ENCODE measurements around the gene PEX11G. TPM values are rescaled to one million over a fixed set of nuclear protein-coding genes. Genes with fewer than 3 reads are reported as not detected.

PEX11G gene
- total and polyA plus RNA-seq, 10 of the 15 experiments (the other 5 are each of a cell fraction or from before 2014, with no cell fraction given), result 0.05 to 1.8 (median 0.73) TPM; not detected in 1

DNA sequence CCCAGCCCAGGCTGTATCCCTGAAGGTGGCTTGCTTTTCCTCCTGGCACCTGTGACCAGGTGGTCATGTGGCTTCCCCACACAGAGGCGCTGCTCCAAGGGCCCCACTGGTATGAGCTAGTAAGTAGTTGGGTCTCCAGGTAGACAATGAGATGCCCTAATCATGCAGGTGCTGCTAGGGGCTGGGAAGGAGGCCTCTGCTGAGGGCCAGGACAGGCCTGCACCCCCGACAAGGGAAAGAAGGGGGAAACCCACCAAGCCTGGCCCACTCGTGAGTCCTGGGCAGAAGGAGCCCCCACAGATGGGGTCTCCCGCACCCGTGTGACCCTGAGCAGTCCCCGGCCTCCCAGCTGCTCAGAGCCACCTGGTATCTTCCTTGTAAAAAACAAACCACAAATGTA is 13.2 kb downstream of the PEX11G start:
- Histone ChIP-seq H2AFZ (ENCODE audit: control insufficient read depth, low read depth, low read length) (no peak overlapping the region), H3K36me3 (ENCODE audit: control insufficient read depth in 2 of 2, insufficient read depth in 2 of 2, low read length in 1 of 2) (peaks cover 0 to 7% of the 10 kb centered on the region in 2 experiments; a peak in 2 of 4 replicates), H3K4me2 (ENCODE audit: control insufficient read depth, insufficient read depth) (no peak overlapping the region), H3K79me2 (ENCODE audit: control insufficient read depth, insufficient read depth, low read length) (no peaks in the 10 kb centered on the region), H3K4me3 (no peak overlapping the region), H3K27me3 (replicated peaks in 1 of 2; ENCODE audit: control insufficient read depth in 2 of 2, insufficient read depth in 2 of 2, low read length in 1 of 2) (no peaks in the 10 kb centered on the region), H3K27ac (ENCODE audit: control insufficient read depth, insufficient read depth) (no peak overlapping the region), H4K20me1 (ENCODE audit: control insufficient read depth, insufficient read depth) (no peaks in the 10 kb centered on the region), H3K9me3 (replicated peaks; ENCODE audit: control insufficient read depth, insufficient read depth, low read length) (no peaks in the 10 kb centered on the region), H3K4me1 (ENCODE audit: control insufficient read depth, insufficient read depth, low read length) (peaks cover 17% of the 10 kb centered on the region), H3K9ac (ENCODE audit: control insufficient read depth, insufficient read depth, low read length) (no peak overlapping the region)
- ChIA-PET CTCF (no interaction called here), POLR2A (interaction anchor here (0.6 kb wide), 1 partner anchor 894 kb away, joined by 4 read pairs; no protein-coding TSS in a partner anchor), RAD21 (ENCODE audit: unreplicated experiment) (no interaction called here), SMC1A (ENCODE audit: uncharacterized antibody, unreplicated experiment) (no interaction called here)
- TF ChIP-seq, protein P1, sequence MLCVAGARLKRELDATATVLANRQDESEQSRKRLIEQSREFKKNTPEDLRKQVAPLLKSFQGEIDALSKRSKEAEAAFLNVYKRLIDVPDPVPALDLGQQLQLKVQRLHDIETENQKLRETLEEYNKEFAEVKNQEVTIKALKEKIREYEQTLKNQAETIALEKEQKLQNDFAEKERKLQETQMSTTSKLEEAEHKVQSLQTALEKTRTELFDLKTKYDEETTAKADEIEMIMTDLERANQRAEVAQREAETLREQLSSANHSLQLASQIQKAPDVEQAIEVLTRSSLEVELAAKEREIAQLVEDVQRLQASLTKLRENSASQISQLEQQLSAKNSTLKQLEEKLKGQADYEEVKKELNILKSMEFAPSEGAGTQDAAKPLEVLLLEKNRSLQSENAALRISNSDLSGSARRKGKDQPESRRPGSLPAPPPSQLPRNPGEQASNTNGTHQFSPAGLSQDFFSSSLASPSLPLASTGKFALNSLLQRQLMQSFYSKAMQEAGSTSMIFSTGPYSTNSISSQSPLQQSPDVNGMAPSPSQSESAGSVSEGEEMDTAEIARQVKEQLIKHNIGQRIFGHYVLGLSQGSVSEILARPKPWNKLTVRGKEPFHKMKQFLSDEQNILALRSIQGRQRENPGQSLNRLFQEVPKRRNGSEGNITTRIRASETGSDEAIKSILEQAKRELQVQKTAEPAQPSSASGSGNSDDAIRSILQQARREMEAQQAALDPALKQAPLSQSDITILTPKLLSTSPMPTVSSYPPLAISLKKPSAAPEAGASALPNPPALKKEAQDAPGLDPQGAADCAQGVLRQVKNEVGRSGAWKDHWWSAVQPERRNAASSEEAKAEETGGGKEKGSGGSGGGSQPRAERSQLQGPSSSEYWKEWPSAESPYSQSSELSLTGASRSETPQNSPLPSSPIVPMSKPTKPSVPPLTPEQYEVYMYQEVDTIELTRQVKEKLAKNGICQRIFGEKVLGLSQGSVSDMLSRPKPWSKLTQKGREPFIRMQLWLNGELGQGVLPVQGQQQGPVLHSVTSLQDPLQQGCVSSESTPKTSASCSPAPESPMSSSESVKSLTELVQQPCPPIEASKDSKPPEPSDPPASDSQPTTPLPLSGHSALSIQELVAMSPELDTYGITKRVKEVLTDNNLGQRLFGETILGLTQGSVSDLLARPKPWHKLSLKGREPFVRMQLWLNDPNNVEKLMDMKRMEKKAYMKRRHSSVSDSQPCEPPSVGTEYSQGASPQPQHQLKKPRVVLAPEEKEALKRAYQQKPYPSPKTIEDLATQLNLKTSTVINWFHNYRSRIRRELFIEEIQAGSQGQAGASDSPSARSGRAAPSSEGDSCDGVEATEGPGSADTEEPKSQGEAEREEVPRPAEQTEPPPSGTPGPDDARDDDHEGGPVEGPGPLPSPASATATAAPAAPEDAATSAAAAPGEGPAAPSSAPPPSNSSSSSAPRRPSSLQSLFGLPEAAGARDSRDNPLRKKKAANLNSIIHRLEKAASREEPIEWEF (IDR thresholded peaks at IDR 0.05; ENCODE audit: insufficient replicate concordance, low read depth, low read length), result no peak
- TF ChIP-seq, protein P2, sequence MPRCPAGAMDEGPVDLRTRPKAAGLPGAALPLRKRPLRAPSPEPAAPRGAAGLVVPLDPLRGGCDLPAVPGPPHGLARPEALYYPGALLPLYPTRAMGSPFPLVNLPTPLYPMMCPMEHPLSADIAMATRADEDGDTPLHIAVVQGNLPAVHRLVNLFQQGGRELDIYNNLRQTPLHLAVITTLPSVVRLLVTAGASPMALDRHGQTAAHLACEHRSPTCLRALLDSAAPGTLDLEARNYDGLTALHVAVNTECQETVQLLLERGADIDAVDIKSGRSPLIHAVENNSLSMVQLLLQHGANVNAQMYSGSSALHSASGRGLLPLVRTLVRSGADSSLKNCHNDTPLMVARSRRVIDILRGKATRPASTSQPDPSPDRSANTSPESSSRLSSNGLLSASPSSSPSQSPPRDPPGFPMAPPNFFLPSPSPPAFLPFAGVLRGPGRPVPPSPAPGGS (IDR thresholded peaks at IDR 0.05; ENCODE audit: borderline replicate concordance, insufficient read depth, low read depth, low read length, poor library complexity, severe bottlenecking), result no peak
- TF ChIP-seq GABPA (IDR thresholded peaks at IDR 0.05; ENCODE audit: low read depth) (no peak), FOXM1 (IDR thresholded peaks at IDR 0.05; ENCODE audit: low read depth, low read length) (no peak), YY1 (IDR thresholded peaks at IDR 0.05; ENCODE audit: low read depth, low read length) (no peak), ZNF384 (IDR thresholded peaks at IDR 0.05; ENCODE audit: borderline replicate concordance, low read depth, low read length) (no peak), WRNIP1 (IDR thresholded peaks at IDR 0.05; ENCODE audit: borderline replicate concordance, low read depth, low read length) (no peak)
- TF ChIP-seq, protein P3, sequence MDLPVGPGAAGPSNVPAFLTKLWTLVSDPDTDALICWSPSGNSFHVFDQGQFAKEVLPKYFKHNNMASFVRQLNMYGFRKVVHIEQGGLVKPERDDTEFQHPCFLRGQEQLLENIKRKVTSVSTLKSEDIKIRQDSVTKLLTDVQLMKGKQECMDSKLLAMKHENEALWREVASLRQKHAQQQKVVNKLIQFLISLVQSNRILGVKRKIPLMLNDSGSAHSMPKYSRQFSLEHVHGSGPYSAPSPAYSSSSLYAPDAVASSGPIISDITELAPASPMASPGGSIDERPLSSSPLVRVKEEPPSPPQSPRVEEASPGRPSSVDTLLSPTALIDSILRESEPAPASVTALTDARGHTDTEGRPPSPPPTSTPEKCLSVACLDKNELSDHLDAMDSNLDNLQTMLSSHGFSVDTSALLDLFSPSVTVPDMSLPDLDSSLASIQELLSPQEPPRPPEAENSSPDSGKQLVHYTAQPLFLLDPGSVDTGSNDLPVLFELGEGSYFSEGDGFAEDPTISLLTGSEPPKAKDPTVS (IDR thresholded peaks at IDR 0.05; ENCODE audit: low read depth, low read length), result no peak
- DNase-seq (ENCODE audit: low read depth, low spot score) (no peak), ATAC-seq (no peak), FAIRE-seq (no peak)
- 79% methylated on average over 6 of the region's 6 CpGs for WGBS (ENCODE audit: insufficient coverage, insufficient replicate concordance, low lambda C conversion rate, missing lambda C conversion rate)
- intact Hi-C loops (cut with micrococcal nuclease; ENCODE audit: unreplicated experiment) (no loop called here), in situ Hi-C loops (cut with MboI) (no loop called here)
- BruUV-seq (replicated peaks), result no TSS peak

All from GM12878 (cell line).